GM23248 (cell line): ENCODE measurements around the gene ABLIM3. TPM values are rescaled to one million over a fixed set of nuclear protein-coding genes. Genes with fewer than 3 reads are reported as not detected.

ENCODE experiments used
- DNase-seq: peaks from one replicate; pipeline ENCODE4 v3.0.0-alpha.2; 2015
- H2AFZ ChIP-seq: fragments of 200-600 bp; sonication (generic); 2 replicates; pipeline ENCODE4 v1.6.1; 2016; ENCODE audit warnings: antibody characterized with exemption
- H3F3A ChIP-seq: fragments of 200-600 bp; sonication (generic); 2 replicates; pipeline ENCODE4 v1.6.1; 2016; ENCODE audit warnings: mild to moderate bottlenecking, antibody characterized with exemption, mixed run types; ENCODE audit not compliant: insufficient read depth
- H3K27ac ChIP-seq: fragments of 200-600 bp; sonication (generic); 2 replicates; pipeline ENCODE4 v1.5.1; 2016; ENCODE audit warnings: mild to moderate bottlenecking
- H3K27me3 ChIP-seq: fragments of 200-600 bp; sonication (generic); replicated peaks from 2 replicates; pipeline ENCODE4 v1.6.1; 2016; ENCODE audit warnings: mild to moderate bottlenecking; ENCODE audit not compliant: insufficient read depth
- H3K36me3 ChIP-seq: fragments of 200-600 bp; sonication (generic); 2 replicates; pipeline ENCODE4 v1.6.1; 2016; ENCODE audit warnings: low read depth, mild to moderate bottlenecking
- H3K4me1 ChIP-seq: fragments of 200-600 bp; sonication (generic); 2 replicates; pipeline ENCODE4 v1.6.1; 2016; ENCODE audit warnings: mild to moderate bottlenecking; ENCODE audit not compliant: insufficient read depth
- H3K4me2 ChIP-seq: fragments of 200-600 bp; sonication (generic); one replicate; pipeline ENCODE4 v1.6.1; 2016; ENCODE audit warnings: mild to moderate bottlenecking; ENCODE audit not compliant: unreplicated experiment
- H3K4me3 ChIP-seq: fragments of 200-600 bp; sonication (generic); 2 replicates; pipeline ENCODE4 v1.5.1; 2016; ENCODE audit warnings: mild to moderate bottlenecking
- H3K79me2 ChIP-seq: fragments of 200-600 bp; sonication (generic); 2 replicates; pipeline ENCODE4 v1.6.1; 2016; ENCODE audit warnings: mild to moderate bottlenecking; ENCODE audit not compliant: insufficient read depth
- H3K9ac ChIP-seq: fragments of 200-600 bp; sonication (generic); 2 replicates; pipeline ENCODE4 v1.6.1; 2016; ENCODE audit warnings: mild to moderate bottlenecking
- H3K9me2 ChIP-seq: fragments of 200-600 bp; sonication (generic); 2 replicates; pipeline ENCODE4 v1.6.1; 2016; ENCODE audit warnings: mixed run types, mild to moderate bottlenecking, moderate library complexity; ENCODE audit not compliant: insufficient read depth
- H3K9me3 ChIP-seq: fragments of 200-600 bp; sonication (generic); one replicate; pipeline ENCODE4 v1.6.1; 2017; ENCODE audit warnings: low read depth
- H4K20me1 ChIP-seq: fragments of 200-600 bp; sonication (generic); 2 replicates; pipeline ENCODE4 v1.6.0; 2016; ENCODE audit not compliant: insufficient read depth
- EZH2 ChIP-seq: fragments of 200-600 bp; sonication (generic); IDR thresholded peaks from 2 replicates; pipeline ENCODE4 v1.6.1; 2018; ENCODE audit warnings: antibody characterized with exemption, mild to moderate bottlenecking; ENCODE audit not compliant: insufficient read depth, poor library complexity, severe bottlenecking
- EZH2phosphoT487 ChIP-seq: fragments of 200-600 bp; sonication (generic); IDR thresholded peaks from 2 replicates; pipeline ENCODE4 v1.6.1; 2018; ENCODE audit warnings: antibody characterized with exemption, moderate library complexity, mild to moderate bottlenecking, low read depth; ENCODE audit not compliant: insufficient read depth
- WGBS, 2 experiments: methylation state at CpG; one replicate each; pipeline ENCODE4 v1.1.6; 2015 to 2017; ENCODE audit warnings: low lambda C conversion rate in 2 of 2, low coverage in 1 of 2; ENCODE audit errors: missing lambda C conversion rate in 2 of 2; 5-methylcytosine and 5-hydroxymethylcytosine counted together
- in situ Hi-C: fragments of 300-500 bp; cut with MboI; formaldehyde crosslinking; loops from 2 replicates; pipeline ENCODE4 v1.15.0; 2020
- polyA plus RNA-seq: library from polyadenylated mRNA; unstranded; fragments of >200 nt; fragmentation: Nextera tagmentation; extraction: Ambion mirVana; gene quantifications from 2 replicates; pipeline ENCODE4 v1.2.1, GENCODE V29; 2016
- total RNA-seq: library from RNA; depleted of rRNA; stranded (reverse); fragments of >200 nt; shearing (Covaris generic); gene quantifications from 2 replicates; pipeline ENCODE4 v1.2.3, GENCODE V29; 2014

The ABLIM3 gene
- total and polyA plus RNA-seq, 2 experiments from 2014 or later, result 7.9 to 11.4 TPM

DNA sequence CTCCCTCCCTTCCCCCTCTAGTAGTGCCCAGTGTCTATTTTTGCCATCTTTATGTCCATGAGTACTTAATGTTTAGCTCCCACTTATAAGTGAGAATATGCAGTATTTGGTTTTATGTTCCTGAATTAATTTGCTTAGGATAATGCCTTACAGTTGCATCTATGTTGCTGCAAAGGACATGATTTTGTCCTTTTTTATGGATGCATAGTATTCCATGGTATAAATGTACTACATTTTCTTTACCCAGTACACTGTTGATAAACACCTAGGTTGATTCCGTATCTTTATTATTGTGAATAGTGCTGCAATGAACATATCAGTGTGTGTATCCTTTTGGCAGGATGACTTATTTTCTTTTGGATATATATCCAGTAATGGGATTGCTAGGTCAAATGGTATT, 3.8 kb downstream of the ABLIM3 start:
- no peaks in the 10 kb centered on the region for H4K20me1 ChIP-seq
- peaks cover 63% of the 10 kb centered on the region for H3K79me2 ChIP-seq
- in situ Hi-C loops, result no loop called here
- no peak overlapping the region for H3K9ac ChIP-seq
- peaks cover 9% of the 10 kb centered on the region for H3F3A ChIP-seq
- no peak for DNase-seq
- no peak for TF ChIP-seq EZH2
- no peak for TF ChIP-seq EZH2phosphoT487
- H3K36me3 ChIP-seq, result no peaks in the 10 kb centered on the region
- H3K27me3 ChIP-seq, result no peaks in the 10 kb centered on the region
- H3K4me3 ChIP-seq, result no peak overlapping the region
- WGBS, 2 experiments, result 97 to 100% methylated on average over 1 of the region's 1 CpG
- no peaks in the 10 kb centered on the region for H3K9me2 ChIP-seq
- no peak overlapping the region for H3K27ac ChIP-seq
- H2AFZ ChIP-seq, result no peak overlapping the region
- no peaks in the 10 kb centered on the region for H3K9me3 ChIP-seq
- H3K4me2 ChIP-seq, result no peak overlapping the region
- peaks cover 26% of the 10 kb centered on the region for H3K4me1 ChIP-seq

- H3K4me1 ChIP-seq, result peaks cover 32% of the 10 kb centered on the region
- H3K4me2 ChIP-seq, result no peak overlapping the region
- H3K79me2 ChIP-seq, result peaks cover 73% of the 10 kb centered on the region
- TF ChIP-seq EZH2phosphoT487, result no peak
- TF ChIP-seq EZH2, result no peak
- H3K4me3 ChIP-seq, result no peak overlapping the region
- no peak overlapping the region for H2AFZ ChIP-seq
- 100% methylated on average over 1 of the region's 1 CpG for WGBS, 2 experiments
- H3F3A ChIP-seq, result peaks cover 31% of the 10 kb centered on the region
- DNase-seq, result no peak
- no peaks in the 10 kb centered on the region for H4K20me1 ChIP-seq
- H3K9me2 ChIP-seq, result no peaks in the 10 kb centered on the region
- no peaks in the 10 kb centered on the region for H3K9me3 ChIP-seq
- H3K36me3 ChIP-seq, result no peaks in the 10 kb centered on the region
- no peaks in the 10 kb centered on the region for H3K27me3 ChIP-seq
- no peak overlapping the region for H3K27ac ChIP-seq
- H3K9ac ChIP-seq, result no peak overlapping the region
- in situ Hi-C loops, result no loop called here
Observed at GRCh38 chr5:149147676-149148075, 6.4 kb downstream of the ABLIM3 start.

DNA sequence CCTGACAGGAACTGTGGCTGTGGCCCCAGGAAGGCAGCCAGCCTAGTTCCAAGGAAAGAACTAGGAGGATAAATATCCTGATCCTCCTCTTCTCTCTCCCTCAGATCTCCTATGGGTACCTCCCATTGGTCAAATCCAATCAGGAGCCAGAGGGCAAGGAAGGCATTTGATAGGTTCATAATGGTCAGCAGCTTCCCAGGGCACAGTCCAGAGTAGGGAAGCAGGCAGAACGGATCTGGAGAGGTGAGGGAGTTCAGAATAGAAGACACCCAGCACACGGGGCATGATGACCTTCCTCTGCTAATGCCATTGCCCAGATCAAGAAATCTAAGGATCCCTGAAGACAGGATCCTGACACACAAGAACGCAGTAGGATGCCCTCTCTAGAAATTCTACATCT, 8.6 kb downstream of the ABLIM3 start:
- Histone ChIP-seq H3K27ac (no peak overlapping the region), H3K4me1 (peaks cover 36% of the 10 kb centered on the region), H2AFZ (no peak overlapping the region), H3K9ac (no peak overlapping the region), H3K27me3 (no peaks in the 10 kb centered on the region), H3K9me3 (no peaks in the 10 kb centered on the region), H3K9me2 (no peaks in the 10 kb centered on the region), H3K36me3 (no peaks in the 10 kb centered on the region), H4K20me1 (no peaks in the 10 kb centered on the region), H3F3A (peaks cover 42% of the 10 kb centered on the region), H3K79me2 (peaks cover 76% of the 10 kb centered on the region), H3K4me3 (no peak overlapping the region), H3K4me2 (no peak overlapping the region)
- no peak for TF ChIP-seq EZH2phosphoT487
- DNase-seq, result no peak
- in situ Hi-C loops, result no loop called here
- WGBS, 2 experiments, result 68% methylated on average over 3 of the region's 3 CpGs

DNA sequence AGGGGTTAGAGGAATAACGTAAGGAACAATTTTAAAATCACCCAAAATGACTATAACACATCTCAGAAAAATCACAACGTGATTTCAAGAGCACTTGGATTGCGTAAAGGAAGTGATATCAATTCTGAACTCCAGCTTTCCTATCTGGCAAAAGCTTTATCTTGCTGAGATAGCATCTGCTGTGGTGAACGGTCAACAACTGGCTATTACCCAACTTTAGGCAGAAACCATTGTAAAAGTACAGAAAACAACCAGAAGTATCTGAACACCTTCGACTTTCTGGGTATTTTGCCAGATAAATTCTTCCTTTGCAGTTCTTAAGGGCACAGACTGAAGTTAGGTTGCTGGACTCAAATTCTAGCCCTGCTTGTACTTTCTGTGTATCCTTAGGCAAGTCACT, 9.2 kb downstream of the ABLIM3 start:
- in situ Hi-C loops, result no loop called here
- Histone ChIP-seq H3K4me1 (peaks cover 36% of the 10 kb centered on the region), H3K9me2 (no peaks in the 10 kb centered on the region), H3K79me2 (peaks cover 71% of the 10 kb centered on the region), H3K4me2 (no peak overlapping the region), H3K27ac (no peak overlapping the region), H4K20me1 (no peaks in the 10 kb centered on the region), H3K9ac (no peak overlapping the region), H3K36me3 (no peaks in the 10 kb centered on the region), H3K27me3 (no peaks in the 10 kb centered on the region), H3K4me3 (no peak overlapping the region), H3F3A (peaks cover 43% of the 10 kb centered on the region), H3K9me3 (no peaks in the 10 kb centered on the region), H2AFZ (no peak overlapping the region)
- DNase-seq, result no peak
- TF ChIP-seq EZH2phosphoT487, result no peak
- WGBS, 2 experiments, result 66 to 68% methylated on average over 5 of the region's 5 CpGs

DNA sequence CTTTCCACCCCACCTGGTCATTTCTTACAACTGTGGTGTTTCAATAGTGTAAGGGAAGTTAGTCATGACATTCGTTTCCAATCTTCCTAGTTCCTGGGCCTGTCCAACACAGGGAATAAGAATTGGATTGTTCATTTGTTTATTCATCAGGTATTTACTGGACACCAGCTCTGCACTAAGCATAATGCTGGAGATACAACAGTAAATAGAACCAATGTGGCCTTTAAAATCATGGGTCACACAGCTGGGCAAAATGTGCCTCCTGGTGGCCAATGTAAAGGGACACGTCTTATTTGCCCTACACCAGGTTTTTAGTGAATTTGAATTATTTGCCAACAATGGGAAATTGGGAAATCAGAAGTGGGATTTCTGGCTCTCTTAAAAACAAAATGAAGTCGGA, 10.4 kb downstream of the ABLIM3 start:
- H3K4me2 ChIP-seq, result peak overlapping the region; percentile 37
- no peaks in the 10 kb centered on the region for H4K20me1 ChIP-seq
- H3F3A ChIP-seq, result peaks cover 43% of the 10 kb centered on the region
- 38 to 47% methylated on average over 3 of the region's 3 CpGs for WGBS, 2 experiments
- H3K36me3 ChIP-seq, result no peaks in the 10 kb centered on the region
- H3K9me3 ChIP-seq, result no peaks in the 10 kb centered on the region
- H3K4me3 ChIP-seq, result no peak overlapping the region
- H3K79me2 ChIP-seq, result peaks cover 63% of the 10 kb centered on the region
- H2AFZ ChIP-seq, result no peak overlapping the region
- H3K27me3 ChIP-seq, result no peaks in the 10 kb centered on the region
- peaks cover 36% of the 10 kb centered on the region for H3K4me1 ChIP-seq
- peak overlapping the region; percentile 43 for H3K27ac ChIP-seq
- in situ Hi-C loops, result no loop called here
- H3K9ac ChIP-seq, result peak overlapping the region; percentile 6; the same call in 1 of the 2 replicates
- DNase-seq, result peak; percentile 40
- TF ChIP-seq EZH2 (no peak), EZH2phosphoT487 (no peak)
- H3K9me2 ChIP-seq, result no peaks in the 10 kb centered on the region
